K562 (cell line): ENCODE results near the gene BPI. TPM values are rescaled to one million over a fixed set of nuclear protein-coding genes. Genes with fewer than 3 reads are reported as not detected.

Experiments
- ATAC-seq: fragments of 200-7000 bp; cut with Tn5 transposase; 3 replicates; pipeline ENCODE4 v1.9.1; 2020; ENCODE audit warnings: moderate library complexity
- BruUV-seq: library from RNA; stranded (reverse); fragments of 400-500 nt; replicated peaks from 2 replicates; lab custom pipeline; 2021; lab: Mats Ljungman, UMichigan
- CTCF ChIA-PET: fragments of 300-600 bp; formaldehyde crosslinking; extraction: SDS; loops from one replicate; lab custom pipeline; 2021; ENCODE audit warnings: low intra/inter-chr PET ratio; lab: Yijun Ruan, JAX
- POLR2A ChIA-PET: fragments of 300-600, 350-650 bp; sonication (Branson Sonifier 250); formaldehyde crosslinking; extraction: SDS; loops from one replicate; lab custom pipeline; 2021; ENCODE audit warnings: antibody characterized with exemption, inconsistent platforms; lab: Yijun Ruan, JAX
- DNase-seq, 4 experiments: peaks; one replicate each; pipeline versions ENCODE4 v3.0.0 to v3.0.0-alpha.2; 2011 to 2018; ENCODE audit warnings: low spot score in 3 of 4, mixed read lengths in 3 of 4; ENCODE audit errors: extremely low read depth in 1 of 4
- FAIRE-seq: peaks from 2 replicates; lab custom pipeline; 2011; peaks lifted over from hg19 to GRCh38; lab: Jason Lieb, UNC
- H2AFZ ChIP-seq: 2 replicates; pipeline ENCODE4 v1.6.0; 2011; ENCODE audit warnings: low read depth, low read length, control low read depth, inconsistent platforms
- H3K27ac ChIP-seq: fragments of 200-600 bp; 3 replicates; pipeline ENCODE4 v1.8.0; 2011; ENCODE audit warnings: low read depth, mild to moderate bottlenecking, control low read depth, inconsistent platforms, low read length, moderate library complexity, mixed read lengths; ENCODE audit errors: extremely low read depth
- H3K27me3 ChIP-seq, 2 experiments: fragments of 300-600 bp in 1 of 2; 2 replicates in 1 of 2; 3 replicates in 1 of 2; pipeline versions ENCODE4 v1.6.0 to v1.8.0; 2011; ENCODE audit warnings: inconsistent platforms in 2 of 2, low read length in 2 of 2, mild to moderate bottlenecking in 1 of 2, mixed read lengths in 1 of 2, moderate library complexity in 1 of 2; ENCODE audit not compliant: control insufficient read depth in 2 of 2, insufficient read depth in 2 of 2
- H3K36me3 ChIP-seq: fragments of 300-600 bp; 3 replicates; pipeline ENCODE4 v1.8.0; 2011; ENCODE audit warnings: mild to moderate bottlenecking, low read length, inconsistent platforms; ENCODE audit not compliant: control insufficient read depth, insufficient read depth
- H3K4me1 ChIP-seq, 2 experiments: fragments of 200-600 bp in 1 of 2; replicated peaks in 1 of 2; 2 replicates in 1 of 2; 3 replicates in 1 of 2; pipeline versions ENCODE4 v1.5.1 to v1.8.0; 2011; ENCODE audit warnings: inconsistent platforms in 2 of 2, low read length in 2 of 2, mild to moderate bottlenecking in 1 of 2, mixed read lengths in 1 of 2, moderate library complexity in 1 of 2; ENCODE audit not compliant: control insufficient read depth in 2 of 2, insufficient read depth in 2 of 2
- H3K4me2 ChIP-seq: 2 replicates; pipeline ENCODE4 v1.6.1; 2011; ENCODE audit warnings: low read length, control low read depth, inconsistent platforms, mixed read lengths; ENCODE audit not compliant: insufficient read depth
- H3K4me3 ChIP-seq: fragments of 200-600 bp; sonication (generic), shearing (Covaris generic); 2 replicates; pipeline ENCODE4 v1.5.1; 2016; ENCODE audit warnings: control low read depth, inconsistent platforms
- H3K79me2 ChIP-seq: fragments of 200-600 bp; 3 replicates; pipeline ENCODE4 v1.8.0; 2011; ENCODE audit warnings: low read length, inconsistent platforms; ENCODE audit not compliant: control insufficient read depth, insufficient read depth
- H3K9ac ChIP-seq, 2 experiments: 2 replicates each; pipeline versions ENCODE4 v1.6.0 to v1.6.1; 2011; ENCODE audit warnings: low read depth in 2 of 2, low read length in 2 of 2, control low read depth in 1 of 2, inconsistent platforms in 1 of 2, mild to moderate bottlenecking in 1 of 2, mixed read lengths in 1 of 2; ENCODE audit not compliant: insufficient read depth in 1 of 2
- H3K9me1 ChIP-seq: one replicate; pipeline ENCODE4 v1.6.0; 2011; ENCODE audit warnings: inconsistent platforms, mild to moderate bottlenecking, low read length, moderate library complexity; ENCODE audit not compliant: control insufficient read depth, insufficient read depth
- H3K9me3 ChIP-seq: replicated peaks from 2 replicates; pipeline ENCODE4 v1.5.1; 2011; ENCODE audit warnings: low read depth, low read length, inconsistent platforms; ENCODE audit not compliant: control insufficient read depth, insufficient read depth
- H4K20me1 ChIP-seq: replicated peaks from 2 replicates; pipeline ENCODE4 v1.6.1; 2011; ENCODE audit warnings: low read length, inconsistent platforms, mixed read lengths; ENCODE audit not compliant: control insufficient read depth, insufficient read depth
- ESRRB ChIP-seq: fragments of 250-450 bp; sonication (Bioruptor Pico); IDR thresholded peaks from 2 replicates; pipeline ENCODE4 v1.5.0; 2020; ENCODE audit warnings: mild to moderate bottlenecking, moderate library complexity, borderline replicate concordance
- FOS ChIP-seq: IDR thresholded peaks from 3 replicates; pipeline ENCODE4 v1.6.1; 2011; ENCODE audit not compliant: insufficient read length; ENCODE audit errors: extremely low read depth
- FOXK1 ChIP-seq: sonication (generic); formaldehyde crosslinking; IDR thresholded peaks from 2 replicates; pipeline ENCODE4 v1.8.0; 2022; ENCODE audit warnings: missing genetic modification reagents, mild to moderate bottlenecking, borderline replicate concordance
- HCFC1 ChIP-seq: IDR thresholded peaks from 2 replicates; pipeline ENCODE4 v1.6.1; 2012; ENCODE audit warnings: low read depth, low read length, improper control_type of control experiment
- NR2F6 ChIP-seq: fragments of 450-650 bp; formaldehyde crosslinking; IDR thresholded peaks from 2 replicates; pipeline ENCODE4 v1.4.0; 2020; ENCODE audit warnings: mild to moderate bottlenecking
- ZBTB7A ChIP-seq: IDR thresholded peaks from 2 replicates; pipeline ENCODE4 v1.6.1; 2011; ENCODE audit warnings: low read depth, mild to moderate bottlenecking, low read length, moderate library complexity, borderline replicate concordance; ENCODE audit not compliant: control insufficient read depth
- ZNF79 ChIP-seq: fragments of 250-450 bp; sonication (Bioruptor Pico); IDR thresholded peaks from 2 replicates; pipeline ENCODE4 v1.4.0; 2020; ENCODE audit warnings: low read depth, mild to moderate bottlenecking, moderate library complexity
- WGBS: fragments of 100-300 bp; shearing (Covaris generic); methylation state at CpG from one replicate; pipeline ENCODE4 v1.1.6; 2016; ENCODE audit warnings: low coverage, mixed read lengths; ENCODE audit not compliant: insufficient coverage; ENCODE audit errors: missing lambda C conversion rate; 5-methylcytosine and 5-hydroxymethylcytosine counted together
- in situ Hi-C: fragments of 300-500 bp; cut with MboI; formaldehyde crosslinking; loops from 4 replicates; pipeline ENCODE4 v1.15.0; 2018; ENCODE audit warnings: inconsistent platforms, mixed read lengths
- intact Hi-C: fragments of 100-400 bp; cut with micrococcal nuclease; formaldehyde crosslinking; loops from 2 replicates; pipeline ENCODE4 v1.14.2; 2022
- polyA plus RNA-seq, 8 experiments: library from polyadenylated mRNA; depleted of rRNA in 4 of 8; stranded (reverse) in 5 of 8; unstranded in 3 of 8; fragments of >200 nt; fragmentation: Nextera tagmentation in 2 of 8; fragmentation: Illumina TruSeq in 1 of 8; extraction: Ambion mirVana in 2 of 8; extraction: Trizol in 1 of 8; gene quantifications; 2 replicates each; pipeline versions ENCODE4 v1.2.1 to v1.2.3, GENCODE V29; 2011 to 2014; ENCODE audit warnings: inconsistent platforms in 1 of 8, missing spikeins in 1 of 8
- total RNA-seq, 7 experiments: library from RNA; depleted of rRNA in 6 of 7; stranded (reverse); fragments of >200 nt in 6 of 7; fragmentation: Illumina TruSeq in 2 of 7; extraction: Trizol in 2 of 7; gene quantifications; 2 replicates each; pipeline versions ENCODE4 v1.2.1 to v1.2.3, GENCODE V29; 2011 to 2021; ENCODE audit warnings: low replicate concordance in 1 of 7
- TF ChIP-seq, protein P1 (sequence below): fragments of 450-650 bp; IDR thresholded peaks from 2 replicates; pipeline ENCODE4 v1.6.1; 2014; ENCODE audit warnings: low read depth, mild to moderate bottlenecking, moderate library complexity, borderline replicate concordance
- TF ChIP-seq, protein P2 (sequence below): fragments of 200-800 bp; sonication (Bioruptor generic); IDR thresholded peaks from 2 replicates; pipeline ENCODE4 v1.6.1; 2017; ENCODE audit warnings: missing genetic modification characterization, missing compliant biosample characterization

Gene BPI
- total and polyA plus RNA-seq, 9 of the 15 experiments (the other 6 are each of a cell fraction or from before 2014, with no cell fraction given), result not detected

DNA sequence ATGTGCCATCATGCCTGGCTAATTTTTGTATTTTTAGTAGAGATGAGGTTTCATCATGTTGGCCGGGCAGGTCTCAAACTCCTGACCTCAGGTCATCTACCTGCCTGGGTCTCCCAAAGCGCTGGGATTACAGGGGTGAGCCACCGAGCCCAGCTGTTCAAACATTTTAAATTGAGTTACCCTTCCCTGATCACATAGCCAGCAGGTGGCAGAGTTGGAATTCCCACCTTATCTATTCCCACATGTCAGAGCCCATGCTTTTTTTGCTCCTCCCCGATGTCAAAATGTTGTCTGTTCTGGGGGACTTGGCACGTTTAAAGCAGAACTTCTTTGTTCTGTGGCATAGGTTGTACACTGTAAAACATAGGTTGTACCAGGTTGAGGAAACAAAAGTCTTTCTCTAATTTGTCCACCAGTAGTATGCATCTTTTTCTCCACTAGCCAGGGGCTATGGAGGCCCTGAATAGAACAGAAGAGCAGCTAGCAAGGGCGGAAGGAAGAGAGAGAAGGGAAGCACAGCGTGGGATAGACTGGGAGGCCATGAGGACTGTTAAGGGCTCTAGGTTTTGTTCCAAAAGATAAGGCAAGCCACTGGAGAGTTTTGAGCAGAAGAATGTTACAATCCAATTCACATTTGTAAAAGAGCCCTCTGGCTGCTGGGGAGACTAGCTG, 35.0 kb downstream of the BPI start:
- Histone ChIP-seq H3K79me2 (no peaks in the 10 kb centered on the region), H3K9me3 (peaks cover 9% of the 10 kb centered on the region), H3K27ac (no peak overlapping the region), H4K20me1 (no peaks in the 10 kb centered on the region), H3K4me2 (no peak overlapping the region), H3K4me3 (no peak overlapping the region), H3K4me1 (peaks cover 14 to 23% of the 10 kb centered on the region in 2 experiments), H3K9me1 (no peaks in the 10 kb centered on the region), H3K36me3 (no peaks in the 10 kb centered on the region), H3K9ac (no peak overlapping the region), H2AFZ (peak overlapping the region; percentile 38; the same call in 1 of the 2 replicates), H3K27me3 (peaks cover 12 to 26% of the 10 kb centered on the region in 2 experiments; a peak in 4 of 5 replicates)
- ChIA-PET CTCF (interaction anchor here (0.6 to 2.7 kb wide), 4 partner anchors 7 to 411 kb away, joined by 3 to 53 read pairs (median 4); partner anchors contain the start of gene LBP), POLR2A (interaction anchor here (0.7 kb wide), 1 partner anchor 113 kb away, joined by 3 read pairs; no protein-coding TSS in a partner anchor)
- in situ Hi-C loops (no loop called here), intact Hi-C loops (loop anchor here (5.0 kb wide), 2 partner anchors 308 to 408 kb away; partner anchors contain the start of gene ACTR5)
- WGBS, result 29% methylated on average over 6 of the region's 7 CpGs
- FAIRE-seq, result no peak
- no TSS peak for BruUV-seq
- no peak for ATAC-seq
- no peak for DNase-seq
- TF ChIP-seq, protein P1, sequence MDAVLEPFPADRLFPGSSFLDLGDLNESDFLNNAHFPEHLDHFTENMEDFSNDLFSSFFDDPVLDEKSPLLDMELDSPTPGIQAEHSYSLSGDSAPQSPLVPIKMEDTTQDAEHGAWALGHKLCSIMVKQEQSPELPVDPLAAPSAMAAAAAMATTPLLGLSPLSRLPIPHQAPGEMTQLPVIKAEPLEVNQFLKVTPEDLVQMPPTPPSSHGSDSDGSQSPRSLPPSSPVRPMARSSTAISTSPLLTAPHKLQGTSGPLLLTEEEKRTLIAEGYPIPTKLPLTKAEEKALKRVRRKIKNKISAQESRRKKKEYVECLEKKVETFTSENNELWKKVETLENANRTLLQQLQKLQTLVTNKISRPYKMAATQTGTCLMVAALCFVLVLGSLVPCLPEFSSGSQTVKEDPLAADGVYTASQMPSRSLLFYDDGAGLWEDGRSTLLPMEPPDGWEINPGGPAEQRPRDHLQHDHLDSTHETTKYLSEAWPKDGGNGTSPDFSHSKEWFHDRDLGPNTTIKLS, result no peak
- TF ChIP-seq ESRRB (CRISPR knock-in tag) (no peak), ZNF79 (CRISPR knock-in tag) (no peak), ZBTB7A (no peak), FOS (no peak), NR2F6 (CRISPR knock-in tag) (no peak), HCFC1 (no peak), FOXK1 (CRISPR knock-in tag) (no peak)
- TF ChIP-seq, protein P2, sequence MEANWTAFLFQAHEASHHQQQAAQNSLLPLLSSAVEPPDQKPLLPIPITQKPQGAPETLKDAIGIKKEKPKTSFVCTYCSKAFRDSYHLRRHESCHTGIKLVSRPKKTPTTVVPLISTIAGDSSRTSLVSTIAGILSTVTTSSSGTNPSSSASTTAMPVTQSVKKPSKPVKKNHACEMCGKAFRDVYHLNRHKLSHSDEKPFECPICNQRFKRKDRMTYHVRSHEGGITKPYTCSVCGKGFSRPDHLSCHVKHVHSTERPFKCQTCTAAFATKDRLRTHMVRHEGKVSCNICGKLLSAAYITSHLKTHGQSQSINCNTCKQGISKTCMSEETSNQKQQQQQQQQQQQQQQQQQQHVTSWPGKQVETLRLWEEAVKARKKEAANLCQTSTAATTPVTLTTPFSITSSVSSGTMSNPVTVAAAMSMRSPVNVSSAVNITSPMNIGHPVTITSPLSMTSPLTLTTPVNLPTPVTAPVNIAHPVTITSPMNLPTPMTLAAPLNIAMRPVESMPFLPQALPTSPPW (CRISPR knock-in tag), result no peak
